Adrenal gland (tissue), 5 donors: ENCODE data around the gene SNU13.

Experiments
- POLR2A ChIP-seq, 2 donors: fragments of 450-650 bp; IDR thresholded peaks; one replicate each; pipeline ENCODE4 v1.6.1; 2017; ENCODE audit warnings: antibody characterized with exemption in 2 of 2, mild to moderate bottlenecking in 2 of 2, moderate library complexity in 1 of 2
- TF ChIP-seq, protein P1 (sequence below), 6 experiments: fragments of 450-650 bp in 4 of 6; fragments of 200-600 bp in 2 of 6; sonication (generic) in 1 of 6; IDR thresholded peaks; 1 replicate in 5 of 6; 2 replicates in 1 of 6; pipeline versions ENCODE4 v1.5.1 to v1.8.0; 2016 to 2021; ENCODE audit warnings: antibody characterized with exemption in 6 of 6, mild to moderate bottlenecking in 2 of 6, moderate library complexity in 1 of 6
- donor health status: DM: no; HTN: no; CAD: no.

DNA sequence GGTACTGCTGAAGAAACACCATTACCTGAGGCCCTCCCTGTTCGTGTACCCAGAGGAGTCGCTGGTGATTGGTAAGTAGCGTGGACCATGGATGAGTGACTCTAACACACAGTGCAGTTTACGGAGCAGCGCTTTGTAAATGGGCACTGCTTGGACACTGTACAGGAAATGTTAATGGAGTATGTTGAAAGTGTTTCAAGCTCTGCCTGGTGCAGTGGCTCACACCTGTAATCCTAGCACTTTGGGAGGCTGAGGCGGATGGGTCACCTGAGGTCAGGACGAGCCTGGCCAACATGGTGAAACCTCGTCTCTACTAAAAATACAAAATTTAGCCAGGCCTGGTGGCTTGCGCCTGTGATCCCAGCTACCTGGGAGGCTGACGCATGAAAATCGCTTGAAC lies 37.8 kb downstream of the SNU13 start:
- TF ChIP-seq, protein P1, sequence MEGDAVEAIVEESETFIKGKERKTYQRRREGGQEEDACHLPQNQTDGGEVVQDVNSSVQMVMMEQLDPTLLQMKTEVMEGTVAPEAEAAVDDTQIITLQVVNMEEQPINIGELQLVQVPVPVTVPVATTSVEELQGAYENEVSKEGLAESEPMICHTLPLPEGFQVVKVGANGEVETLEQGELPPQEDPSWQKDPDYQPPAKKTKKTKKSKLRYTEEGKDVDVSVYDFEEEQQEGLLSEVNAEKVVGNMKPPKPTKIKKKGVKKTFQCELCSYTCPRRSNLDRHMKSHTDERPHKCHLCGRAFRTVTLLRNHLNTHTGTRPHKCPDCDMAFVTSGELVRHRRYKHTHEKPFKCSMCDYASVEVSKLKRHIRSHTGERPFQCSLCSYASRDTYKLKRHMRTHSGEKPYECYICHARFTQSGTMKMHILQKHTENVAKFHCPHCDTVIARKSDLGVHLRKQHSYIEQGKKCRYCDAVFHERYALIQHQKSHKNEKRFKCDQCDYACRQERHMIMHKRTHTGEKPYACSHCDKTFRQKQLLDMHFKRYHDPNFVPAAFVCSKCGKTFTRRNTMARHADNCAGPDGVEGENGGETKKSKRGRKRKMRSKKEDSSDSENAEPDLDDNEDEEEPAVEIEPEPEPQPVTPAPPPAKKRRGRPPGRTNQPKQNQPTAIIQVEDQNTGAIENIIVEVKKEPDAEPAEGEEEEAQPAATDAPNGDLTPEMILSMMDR (IDR thresholded peaks at IDR 0.05), result no peak
- TF ChIP-seq POLR2A (IDR thresholded peaks at IDR 0.05), result no peak
